Measurements from ENCODE around the gene EPC1.
"Not testable (repeated sequence)": the region's sequence is repeated elsewhere in the genome, so short reads cannot be mapped to it uniquely, and the experiment has no call there.

EPC1 gene

DNA sequence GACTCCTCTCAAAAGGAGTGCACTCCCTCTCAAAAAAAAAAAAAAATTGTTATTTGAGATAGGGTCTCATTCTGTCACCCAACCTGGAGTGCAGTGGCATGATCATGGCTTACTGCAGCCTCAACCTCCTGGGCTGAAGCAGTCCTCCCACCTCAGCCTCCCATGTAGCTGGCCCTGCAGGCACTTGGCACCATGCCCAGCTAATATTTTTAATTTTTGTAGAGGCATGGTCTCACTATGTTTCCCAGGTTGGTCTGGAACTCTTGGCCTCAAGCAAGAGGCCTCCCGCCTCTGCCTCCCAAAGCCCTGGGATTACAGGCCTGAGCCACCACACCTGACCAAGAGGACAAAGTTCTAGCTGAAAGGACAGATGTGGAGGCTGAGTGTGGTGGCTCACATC lies 120.3 kb downstream of the EPC1 start:
- H3K36me3 ChIP-seq (ENCODE audit: insufficient read depth, low read length): no peaks in the 10 kb centered on the region
- no peaks in the 10 kb centered on the region for H3K4me1 ChIP-seq (ENCODE audit: insufficient read depth, low read length)
- H2AFZ ChIP-seq (ENCODE audit: low read depth, low read length): no peak overlapping the region
- no peaks in the 10 kb centered on the region for H3K27me3 ChIP-seq (ENCODE audit: insufficient read depth, low read length)
- H3K9me3 ChIP-seq (ENCODE audit: low read length): peaks cover 2% of the 10 kb centered on the region
- no peak overlapping the region for H3K4me3 ChIP-seq (ENCODE audit: low read length)

DNA sequence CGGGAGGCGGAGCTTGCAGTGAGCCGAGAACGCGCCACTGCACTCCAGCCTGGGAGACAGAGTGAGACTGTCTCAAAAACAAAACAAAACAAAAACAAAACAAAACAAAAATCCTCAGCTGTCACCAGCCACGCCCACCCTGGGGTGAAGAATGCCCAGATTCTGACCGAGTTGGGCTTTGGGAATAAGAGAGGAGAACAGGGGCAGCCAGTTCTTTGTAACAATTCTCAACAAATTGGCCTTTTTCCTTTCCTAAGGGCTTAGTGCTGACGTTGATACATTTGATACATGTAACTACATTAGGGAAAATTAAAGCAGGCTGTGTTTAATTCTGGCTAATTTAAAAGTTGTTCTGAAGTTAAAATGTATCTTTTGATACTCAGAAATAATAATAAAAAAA lies 121.0 kb downstream of the EPC1 start:
- no peaks in the 10 kb centered on the region for H3K4me1 ChIP-seq (ENCODE audit: insufficient read depth, low read length)
- peaks cover 2% of the 10 kb centered on the region for H3K9me3 ChIP-seq (ENCODE audit: low read length)
- H3K27me3 ChIP-seq (ENCODE audit: insufficient read depth, low read length): no peaks in the 10 kb centered on the region

DNA sequence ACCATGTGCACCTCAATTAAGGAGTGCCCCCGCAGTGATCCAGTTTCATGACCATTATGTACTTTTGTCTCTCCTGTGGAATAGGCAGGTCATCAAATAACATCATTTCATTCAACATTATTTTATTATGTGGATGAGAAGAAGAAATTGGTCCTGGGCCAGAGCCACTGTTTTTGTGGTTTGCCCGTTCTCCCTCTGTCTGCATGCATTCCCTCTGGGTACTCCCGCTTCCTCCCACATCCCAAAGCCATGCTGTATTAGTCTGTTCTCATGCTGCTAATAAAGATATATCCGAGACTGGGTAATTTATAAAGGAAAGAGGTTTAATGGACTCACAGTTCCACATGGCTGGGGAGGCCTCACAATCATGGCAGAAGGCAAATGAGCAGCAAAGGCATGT lies 124.6 kb downstream of the EPC1 start:
- H3K36me3 ChIP-seq (ENCODE audit: insufficient read depth, low read length); H3K4me1 ChIP-seq (ENCODE audit: insufficient read depth, low read length); H3K27me3 ChIP-seq (ENCODE audit: insufficient read depth, low read length); H3K9me3 ChIP-seq (ENCODE audit: low read length); H3K4me3 ChIP-seq (ENCODE audit: low read length); H2AFZ ChIP-seq (ENCODE audit: low read depth, low read length): not testable (repeated sequence)

More for the DNA sequence above, 121.0 kb downstream of the EPC1 start:
- no peak overlapping the region for H2AFZ ChIP-seq (ENCODE audit: low read depth, low read length)
- H3K36me3 ChIP-seq (ENCODE audit: insufficient read depth, low read length): no peaks in the 10 kb centered on the region
- H3K4me3 ChIP-seq (ENCODE audit: low read length): no peak overlapping the region

DNA sequence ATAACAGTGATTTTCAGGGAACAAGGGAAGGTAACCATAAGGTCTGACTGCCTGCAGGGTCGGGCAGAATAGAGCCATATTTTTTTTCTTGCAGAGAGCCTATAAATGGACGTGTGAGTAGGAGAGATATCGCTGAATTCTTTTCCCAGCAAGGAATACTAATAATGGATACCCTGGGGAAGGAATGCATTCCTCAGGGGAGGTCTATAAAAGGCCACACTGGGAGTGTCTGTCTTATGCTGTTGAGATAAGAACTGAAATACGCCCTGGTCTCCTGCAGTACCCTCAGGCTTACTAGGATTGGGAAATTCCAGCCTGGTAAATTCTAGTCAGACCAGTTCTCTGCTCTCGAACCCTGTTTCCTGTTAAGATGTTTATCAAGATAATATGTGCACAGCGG lies 127.8 kb downstream of the EPC1 start:
- H3K36me3 ChIP-seq (ENCODE audit: insufficient read depth, low read length); H3K9me3 ChIP-seq (ENCODE audit: low read length); H2AFZ ChIP-seq (ENCODE audit: low read depth, low read length); H3K27me3 ChIP-seq (ENCODE audit: insufficient read depth, low read length); H3K4me1 ChIP-seq (ENCODE audit: insufficient read depth, low read length); H3K4me3 ChIP-seq (ENCODE audit: low read length): not testable (repeated sequence)

DNA sequence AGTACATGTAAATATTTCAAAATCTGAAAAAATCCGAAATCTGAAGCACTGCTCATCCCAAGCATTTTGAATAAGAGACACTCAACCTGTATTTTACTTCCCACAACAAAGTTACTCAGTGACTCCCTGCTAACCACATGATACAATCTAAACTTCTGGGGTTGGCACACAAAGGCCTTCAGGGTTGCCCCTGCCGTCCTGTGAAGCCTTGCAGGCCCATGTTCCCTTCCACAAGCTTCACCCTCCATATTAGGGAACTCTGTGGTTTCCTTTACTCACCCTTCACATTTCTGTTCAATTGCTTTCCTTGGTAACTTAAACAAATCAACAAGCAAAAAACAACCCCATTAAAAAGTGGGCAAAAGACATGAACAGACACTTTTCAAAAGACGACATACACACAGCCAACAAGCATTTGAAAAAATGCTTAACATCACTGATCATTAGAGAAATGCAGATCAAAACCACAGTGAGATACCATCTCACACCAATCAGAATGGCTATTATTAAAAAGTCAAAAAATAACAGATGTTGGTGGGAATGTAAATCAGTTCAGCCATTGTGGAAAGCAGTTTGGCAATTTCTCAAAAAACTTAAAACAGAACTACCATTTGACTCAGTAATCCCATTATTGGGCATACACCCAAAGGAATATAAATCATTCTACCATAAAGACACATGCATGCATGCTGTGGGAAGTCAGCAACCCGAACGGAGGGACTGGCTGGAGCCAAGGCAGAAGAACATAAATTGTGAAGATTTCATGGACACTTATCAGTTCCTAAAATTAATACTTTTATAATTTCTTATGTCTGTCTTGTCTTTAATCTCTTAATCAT lies 128.5 kb downstream of the EPC1 start:
- not testable (repeated sequence) for H3K9me3 ChIP-seq (ENCODE audit: low read length); H3K4me1 ChIP-seq (ENCODE audit: insufficient read depth, low read length); H3K4me3 ChIP-seq (ENCODE audit: low read length); H3K27me3 ChIP-seq (ENCODE audit: insufficient read depth, low read length); H3K36me3 ChIP-seq (ENCODE audit: insufficient read depth, low read length); H2AFZ ChIP-seq (ENCODE audit: low read depth, low read length)

Measured in neuron (in vitro differentiated cells).